HG02885 (cell line): ENCODE measurements around the gene RHOV.

ENCODE experiments used
- ATAC-seq: cut with Tn5 transposase; IDR thresholded peaks from one replicate; pipeline ENCODE4 v1.9.1; 2021; ENCODE audit warnings: mild to moderate bottlenecking; ENCODE audit not compliant: unreplicated experiment, poor library complexity

RHOV gene

GRCh38 chr15:40906091-40906990 is 32.3 kb upstream of the RHOV start:
- peak; percentile 73 for ATAC-seq

- ATAC-seq = no peak
These were observed 30.6 kb upstream of the RHOV start for GRCh38 chr15:40904552-40905201.

GRCh38 chr15:40902605-40903561 is 28.8 kb upstream of the RHOV start:
- no peak for ATAC-seq

GRCh38 chr15:40901053-40901443 is 27.0 kb upstream of the RHOV start:
- ATAC-seq = no peak

GRCh38 chr15:40900256-40901052 is 26.4 kb upstream of the RHOV start:
- no peak for ATAC-seq

GRCh38 chr15:40899536-40900207 is 25.6 kb upstream of the RHOV start:
- no peak for ATAC-seq

GRCh38 chr15:40894681-40895448 is 20.8 kb upstream of the RHOV start:
- peak; percentile 44 for ATAC-seq

GRCh38 chr15:40893733-40894680 is 20.0 kb upstream of the RHOV start, which contains the start of gene VPS18:
TSS of gene VPS18 (plus strand) at chr15:40894450. CDS start at chr15:40894769, 319 bp downstream.
- ATAC-seq = peak; percentile 90

GRCh38 chr15:40893019-40893670 is 19.1 kb upstream of the RHOV start:
- ATAC-seq = no peak

- ATAC-seq = no peak
These were observed 18.5 kb upstream of the RHOV start for GRCh38 chr15:40892447-40893012.

- ATAC-seq = peak; percentile 27
These were observed 17.9 kb upstream of the RHOV start for GRCh38 chr15:40891810-40892446.

GRCh38 chr15:40891138-40891537 is 17.1 kb upstream of the RHOV start:
- no peak for ATAC-seq

GRCh38 chr15:40889112-40889511 is 15.1 kb upstream of the RHOV start:
- ATAC-seq = no peak

- no peak for ATAC-seq
These were observed 12.6 kb upstream of the RHOV start for GRCh38 chr15:40886586-40886985.

GRCh38 chr15:40881351-40881750 is 7.3 kb upstream of the RHOV start:
- ATAC-seq = no peak

- no peak for ATAC-seq
These were observed 5.6 kb upstream of the RHOV start for GRCh38 chr15:40879609-40880008.
